GDM1 (cell line): Measurements from ENCODE around the gene NGDN.

Source experiments
- DNase-seq: peaks from one replicate; lab custom pipeline; 2025; lab: John Stamatoyannopoulos, UW

Gene NGDN

GRCh38 chr14:23522643-23523198 is 53.2 kb downstream of the NGDN start:
- DNase-seq: no peak

- no peak for DNase-seq
Measured at GRCh38 chr14:23523229-23524016, 53.9 kb downstream of the NGDN start.

GRCh38 chr14:23524954-23525353 is 55.5 kb downstream of the NGDN start:
- no peak for DNase-seq

- DNase-seq: no peak
Measured at GRCh38 chr14:23525611-23526010, 56.1 kb downstream of the NGDN start.
